ENCODE data around the gene HIP1R.

Gene HIP1R

GRCh38 chr12:122872815-122873361 lies 37.6 kb downstream of the HIP1R start:
- in situ Hi-C loops (cut with MboI; ENCODE audit: low sequenced_read_pairs): loop anchor here (10.0 kb wide), 1 partner anchor 82 kb away; no protein-coding TSS in a partner anchor

GRCh38 chr12:122873540-122873939 lies 38.3 kb downstream of the HIP1R start:
- in situ Hi-C loops (cut with MboI; ENCODE audit: low sequenced_read_pairs): loop anchor here (10.0 kb wide), 1 partner anchor 81 kb away; no protein-coding TSS in a partner anchor

DNA sequence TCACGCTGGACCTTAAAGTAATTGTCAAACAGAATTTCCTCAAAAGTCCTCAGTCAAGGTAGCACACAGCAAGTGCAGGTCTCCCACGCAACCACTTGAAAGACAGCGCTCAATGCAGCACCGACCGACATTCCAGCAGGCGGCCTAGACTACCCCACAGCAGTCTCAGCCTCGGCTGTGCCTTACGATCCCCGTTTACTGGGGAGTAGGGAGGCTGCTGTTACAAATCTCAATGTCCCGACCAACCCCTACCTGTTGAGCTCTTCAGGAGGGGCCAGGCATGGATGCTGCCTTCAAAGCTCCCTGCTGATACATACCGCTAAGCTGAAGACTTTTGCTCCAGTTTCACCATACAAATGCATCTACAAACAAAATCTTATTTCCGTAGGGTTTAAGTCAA lies 38.8 kb downstream of the HIP1R start:
- in situ Hi-C loops (cut with MboI; ENCODE audit: low sequenced_read_pairs): loop anchor here (10.0 kb wide), 1 partner anchor 81 kb away; no protein-coding TSS in a partner anchor

- in situ Hi-C loops (cut with MboI; ENCODE audit: low sequenced_read_pairs): loop anchor here (10.0 kb wide), 1 partner anchor 79 kb away; no protein-coding TSS in a partner anchor
These were observed 40.4 kb downstream of the HIP1R start for GRCh38 chr12:122875590-122876220.

GRCh38 chr12:122876281-122876680 lies 41.0 kb downstream of the HIP1R start:
- in situ Hi-C loops (cut with MboI; ENCODE audit: low sequenced_read_pairs): loop anchor here (10.0 kb wide), 1 partner anchor 79 kb away; no protein-coding TSS in a partner anchor

- in situ Hi-C loops (cut with MboI; ENCODE audit: low sequenced_read_pairs): loop anchor here (10.0 kb wide), 1 partner anchor 78 kb away; no protein-coding TSS in a partner anchor
These were observed 41.5 kb downstream of the HIP1R start for GRCh38 chr12:122876731-122877130.

DNA sequence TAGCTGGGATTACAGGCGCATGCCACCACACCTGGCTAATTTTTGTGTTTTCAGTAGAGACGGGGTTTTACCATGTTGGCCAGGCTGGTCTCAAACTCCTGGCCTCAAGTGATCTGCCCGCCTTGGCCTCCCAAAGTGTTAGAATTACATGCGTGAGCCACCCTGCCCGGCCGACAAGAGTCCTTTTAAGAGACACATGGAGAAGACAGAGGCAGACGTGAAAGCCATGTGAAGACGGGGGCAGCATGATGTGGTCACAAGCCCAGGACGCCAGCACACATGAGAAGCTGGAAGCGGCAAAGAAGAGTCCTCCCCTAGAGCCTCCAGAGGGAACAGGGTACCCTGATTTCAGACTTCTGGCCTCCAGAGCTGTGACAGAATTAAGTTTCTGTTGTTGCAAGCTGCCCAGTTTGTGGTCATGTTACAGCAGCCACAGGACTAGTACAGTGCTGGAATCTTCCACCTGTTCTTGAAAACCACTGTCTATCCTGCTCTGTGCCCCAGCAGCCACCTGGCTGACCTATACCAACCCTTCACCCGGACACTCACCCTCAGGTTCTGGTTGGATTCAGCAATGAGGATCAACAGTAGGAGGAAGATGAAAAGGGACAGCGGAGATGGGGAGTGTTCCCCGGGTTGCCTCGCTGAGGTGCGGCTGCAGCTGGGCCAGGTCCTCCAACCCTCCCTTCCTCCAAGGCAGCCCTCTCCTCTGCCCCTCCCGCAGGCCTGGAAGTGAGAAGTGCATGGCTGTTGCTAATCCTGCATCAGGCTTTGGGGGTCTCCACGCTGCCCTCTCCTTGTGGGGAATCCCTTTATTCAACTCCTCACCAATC lies 43.7 kb downstream of the HIP1R start:
- in situ Hi-C loops (cut with MboI; ENCODE audit: low sequenced_read_pairs): loop anchor here (10.0 kb wide), 1 partner anchor 76 kb away; no protein-coding TSS in a partner anchor

GRCh38 chr12:122880155-122880667 lies 45.0 kb downstream of the HIP1R start:
- in situ Hi-C loops (cut with MboI; ENCODE audit: low sequenced_read_pairs): no loop called here

DNA sequence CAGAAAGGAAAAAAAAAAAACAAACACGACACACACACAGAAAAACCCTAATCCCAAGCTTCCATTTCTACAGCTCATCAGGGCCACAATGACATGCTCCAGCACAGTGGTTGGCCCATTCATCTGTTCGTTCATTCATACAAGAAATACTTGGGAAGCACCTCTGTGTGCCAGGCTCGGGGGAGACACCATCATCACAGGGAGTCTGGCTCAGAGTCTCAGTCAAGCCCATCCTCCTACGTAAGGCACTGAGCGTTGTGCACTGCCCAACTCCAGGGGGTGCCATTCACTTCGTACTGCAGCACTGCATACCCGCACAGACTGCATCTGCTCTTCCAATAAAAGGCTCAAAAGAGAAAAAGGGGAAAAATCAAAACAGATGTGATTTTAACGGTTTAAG lies 45.4 kb downstream of the HIP1R start:
- in situ Hi-C loops (cut with MboI; ENCODE audit: low sequenced_read_pairs): no loop called here

- in situ Hi-C loops (cut with MboI; ENCODE audit: low sequenced_read_pairs): no loop called here
These were observed 47.8 kb downstream of the HIP1R start for GRCh38 chr12:122882908-122883558.

DNA sequence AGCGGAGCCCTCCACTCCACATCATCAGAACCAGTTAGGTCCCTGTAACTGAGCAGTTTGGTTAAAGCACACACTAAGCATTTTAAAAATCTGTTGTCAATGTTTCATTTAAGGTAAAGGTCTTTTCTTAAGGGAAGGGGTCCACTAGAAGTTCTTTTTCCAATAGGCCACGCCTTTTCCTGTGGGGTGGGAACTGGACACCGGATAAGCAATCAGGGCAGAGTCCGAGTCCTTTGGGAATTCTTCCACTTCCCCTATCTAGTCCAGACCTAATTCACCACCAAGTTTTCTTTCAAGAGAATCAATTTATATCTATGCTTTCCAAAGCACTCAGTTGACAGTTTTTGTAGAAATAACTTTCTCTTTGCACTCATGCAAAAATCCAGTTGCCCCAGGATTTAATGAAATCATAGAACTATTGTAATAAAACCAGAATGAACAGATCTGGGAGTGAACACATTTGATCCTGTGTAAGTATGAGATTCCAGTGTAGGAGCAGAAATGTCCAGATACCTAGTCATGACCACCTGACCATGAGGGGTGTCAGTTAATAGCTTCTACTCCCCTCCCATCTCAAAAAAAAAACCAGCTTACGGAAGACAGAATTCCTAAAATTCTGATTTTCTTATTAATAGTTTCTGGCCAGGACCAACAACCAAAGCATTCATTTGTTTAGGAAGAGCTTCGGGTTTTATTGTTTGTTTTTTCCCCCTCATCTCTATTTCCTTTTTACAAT lies 49.0 kb downstream of the HIP1R start:
- in situ Hi-C loops (cut with MboI; ENCODE audit: low sequenced_read_pairs): no loop called here

DNA sequence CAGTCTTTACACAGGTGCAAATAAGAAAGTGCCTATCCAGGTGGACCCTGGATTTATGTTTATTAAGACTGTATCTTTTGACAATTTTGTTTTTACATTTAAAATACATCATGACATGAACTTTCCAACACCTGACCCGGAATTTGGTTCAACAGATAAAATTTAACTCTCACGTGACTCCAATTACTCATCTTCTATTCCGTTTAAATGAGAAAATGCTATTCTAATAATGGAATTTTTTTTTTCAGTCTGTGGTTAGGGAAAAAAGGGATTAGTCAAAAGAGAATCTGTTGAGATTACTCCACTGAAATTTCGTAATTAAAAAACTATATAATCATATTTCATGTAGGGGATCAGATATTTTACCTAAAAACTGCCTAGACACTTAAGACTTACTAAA lies 49.6 kb downstream of the HIP1R start:
- in situ Hi-C loops (cut with MboI; ENCODE audit: low sequenced_read_pairs): no loop called here

DNA sequence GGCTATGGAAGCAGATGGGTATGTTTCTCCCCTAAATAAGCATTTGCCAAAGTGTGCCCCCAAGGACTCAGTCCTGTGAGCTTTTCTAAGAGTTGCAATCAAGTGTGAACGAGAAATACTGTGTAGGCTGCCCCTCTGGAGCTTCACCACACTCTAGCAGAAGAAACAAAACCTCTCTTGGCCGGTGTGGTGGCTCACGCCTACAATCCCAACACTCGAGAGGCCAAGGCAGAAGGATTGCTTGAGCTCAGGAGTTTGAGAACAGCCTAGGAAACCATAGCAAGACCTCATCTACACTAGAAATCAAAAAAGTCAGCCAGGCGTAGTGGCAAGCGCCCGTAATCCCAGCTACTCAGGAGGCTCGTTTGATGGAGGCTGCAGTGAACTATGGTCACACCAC lies 50.9 kb downstream of the HIP1R start:
- in situ Hi-C loops (cut with MboI; ENCODE audit: low sequenced_read_pairs): no loop called here

- in situ Hi-C loops (cut with MboI; ENCODE audit: low sequenced_read_pairs): no loop called here
These were observed 51.9 kb downstream of the HIP1R start for GRCh38 chr12:122886851-122887818.

DNA sequence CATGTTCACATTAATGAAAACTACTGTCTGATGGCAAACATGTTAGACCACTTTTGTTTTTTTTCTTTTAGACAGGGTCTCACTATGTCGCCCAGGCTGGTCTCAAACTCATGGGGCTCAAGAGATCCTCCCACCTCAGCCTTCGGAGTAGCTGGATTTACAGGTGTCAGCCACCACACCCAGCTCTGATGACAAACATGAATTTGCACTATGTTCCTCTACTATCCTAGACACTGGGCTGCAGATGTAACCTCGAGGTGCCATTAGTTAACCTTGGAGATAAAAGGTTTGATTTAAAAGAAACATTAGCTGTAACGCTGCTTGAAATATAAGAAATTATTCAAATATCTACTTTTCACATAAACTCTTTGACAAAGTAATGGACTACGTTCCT lies 52.6 kb downstream of the HIP1R start:
- in situ Hi-C loops (cut with MboI; ENCODE audit: low sequenced_read_pairs): no loop called here

- in situ Hi-C loops (cut with MboI; ENCODE audit: low sequenced_read_pairs): no loop called here
These were observed 53.0 kb downstream of the HIP1R start for GRCh38 chr12:122888232-122888752.

- in situ Hi-C loops (cut with MboI; ENCODE audit: low sequenced_read_pairs): no loop called here
These were observed 54.7 kb downstream of the HIP1R start for GRCh38 chr12:122889761-122890520.
